Muscle of leg (tissue), 16 donors: ENCODE data around the gene LPIN3. TPM values are rescaled to one million over a fixed set of nuclear protein-coding genes. Genes with fewer than 3 reads are reported as not detected.
A peak's percentile ranks its signal among the peaks of the same experiment; 100 is the strongest.

Source experiments
- DNase-seq: peaks from one replicate; pipeline ENCODE4 v3.0.0; 2013
- H3K27ac ChIP-seq: one replicate; pipeline ENCODE4 v1.5.1; 2013; ENCODE audit warnings: mild to moderate bottlenecking, low read length, control low read depth
- H3K27me3 ChIP-seq: one replicate; pipeline ENCODE4 v1.6.1; 2013; ENCODE audit warnings: low read length; ENCODE audit not compliant: control insufficient read depth, insufficient read depth
- H3K36me3 ChIP-seq: one replicate; pipeline ENCODE4 v1.6.1; 2013; ENCODE audit warnings: low read length; ENCODE audit not compliant: control insufficient read depth, insufficient read depth
- H3K4me1 ChIP-seq: one replicate; pipeline ENCODE4 v1.6.1; 2013; ENCODE audit warnings: low read length; ENCODE audit not compliant: control insufficient read depth, insufficient read depth
- H3K4me3 ChIP-seq: one replicate; pipeline ENCODE4 v1.5.1; 2013; ENCODE audit warnings: low read length, control low read depth
- H3K9me3 ChIP-seq: replicated peaks from 2 replicates; pipeline ENCODE4 v1.6.1; 2013; ENCODE audit warnings: low read depth, low read length; ENCODE audit not compliant: control insufficient read depth
- WGBS: methylation state at CpG from one replicate; pipeline ENCODE4 v1.1.5; 2013; ENCODE audit warnings: missing lambda C conversion rate; ENCODE audit not compliant: insufficient coverage; 5-methylcytosine and 5-hydroxymethylcytosine counted together
- long read RNA-seq, 11 donors: transcript quantifications; one replicate each; lab custom pipeline, GENCODE V29; 2026
- polyA plus RNA-seq, 8 donors: library from polyadenylated mRNA; unstranded; fragments of 120-200 nt; gene quantifications; one replicate each; pipeline versions ENCODE4 v1.2.1 to v1.2.3, GENCODE V29; 2013; ENCODE audit warnings: inconsistent platforms in 1 of 8, low replicate concordance in 1 of 8; ENCODE audit not compliant: insufficient read length in 8 of 8, insufficient read depth in 1 of 8
- total RNA-seq: library from RNA; stranded (reverse); fragments of 120-200 nt; gene quantifications from one replicate; pipeline ENCODE4 v1.2.4, GENCODE V29; 2013

The LPIN3 gene
- 2.0 TPM for total RNA-seq
- polyA plus RNA-seq, result 1 to 10 TPM; 2.9 to 7.2 (median 3.7) TPM
- long read RNA-seq, donor 1, partial matches to known transcripts, result 6 of 6 reads
- long read RNA-seq, donor 1, other reads (novel, unspliced or antisense), result 0 of 6 reads
- long read RNA-seq, donor 2, result 0 reads
- long read RNA-seq, donor 3, result 0 reads
- long read RNA-seq, donor 4, result 0 reads
- long read RNA-seq, donor 5, partial matches to known transcripts, result 32 of 59 reads
- long read RNA-seq, donor 5, other reads (novel, unspliced or antisense), result 27 of 59 reads
- long read RNA-seq, donor 6, partial matches to known transcripts, result 0 of 5 reads
- long read RNA-seq, donor 6, other reads (novel, unspliced or antisense), result 5 of 5 reads
- long read RNA-seq, donor 7, partial matches to known transcripts, result 0 of 20 reads
- long read RNA-seq, donor 7, other reads (novel, unspliced or antisense), result 20 of 20 reads
- long read RNA-seq, donor 8, result 0 reads
- long read RNA-seq, donor 9, partial matches to known transcripts, result 5 of 5 reads
- long read RNA-seq, donor 9, other reads (novel, unspliced or antisense), result 0 of 5 reads
- long read RNA-seq, donor 10, result 0 reads
- long read RNA-seq, donor 11, result 0 reads

- DNase-seq, result peak; percentile 91
- H3K4me1 ChIP-seq, result peaks cover 21% of the 10 kb centered on the region
These were observed at the start of gene LPIN3 for GRCh38 chr20:41340327-41341055. TSS of gene LPIN3 (plus strand) at chr20:41340821. CDS start at chr20:41345804, 4,983 bp downstream.

GRCh38 chr20:41293269-41294037, 47.2 kb upstream of the LPIN3 start:
- no peaks in the 10 kb centered on the region for H3K9me3 ChIP-seq
- no CpG with 5 or more reads among the region's 2 CpGs for WGBS
- H3K4me1 ChIP-seq, result no peaks in the 10 kb centered on the region
- no peaks in the 10 kb centered on the region for H3K27me3 ChIP-seq
- H3K4me3 ChIP-seq, result no peak overlapping the region
- H3K27ac ChIP-seq, result no peak overlapping the region
- H3K36me3 ChIP-seq, result no peaks in the 10 kb centered on the region
- peak; percentile 32 for DNase-seq

More at GRCh38 chr20:41340327-41341055, at the start of gene LPIN3:
- Histone ChIP-seq H3K27ac (peak within 1 kb of the TSS; percentile 67), H3K9me3 (no peaks in the 10 kb centered on the region), H3K36me3 (no peaks in the 10 kb centered on the region), H3K27me3 (peaks cover 4% of the 10 kb centered on the region), H3K4me3 (peak within 1 kb of the TSS; percentile 34)
- 5% methylated on average over 22 of the region's 33 CpGs for WGBS

- Histone ChIP-seq H3K36me3 (no peaks in the 10 kb centered on the region), H3K27me3 (no peaks in the 10 kb centered on the region), H3K9me3 (no peaks in the 10 kb centered on the region), H3K4me1 (no peaks in the 10 kb centered on the region), H3K27ac (no peak overlapping the region), H3K4me3 (no peak overlapping the region)
- no peak for DNase-seq
- WGBS, result 40% methylated on average over 1 of the region's 3 CpGs
These were observed 40.7 kb upstream of the LPIN3 start for GRCh38 chr20:41299899-41300298.

- Histone ChIP-seq H3K27me3 (no peaks in the 10 kb centered on the region), H3K9me3 (no peaks in the 10 kb centered on the region), H3K27ac (no peak overlapping the region), H3K36me3 (no peaks in the 10 kb centered on the region), H3K4me3 (no peak overlapping the region), H3K4me1 (no peaks in the 10 kb centered on the region)
- WGBS, result 48% methylated on average over 2 of the region's 3 CpGs
- DNase-seq, result no peak
These were observed 40.2 kb upstream of the LPIN3 start for GRCh38 chr20:41300383-41300782.

- no peak overlapping the region for H3K4me3 ChIP-seq
- no peaks in the 10 kb centered on the region for H3K27me3 ChIP-seq
- H3K9me3 ChIP-seq, result no peaks in the 10 kb centered on the region
- no peaks in the 10 kb centered on the region for H3K4me1 ChIP-seq
- WGBS, result 73% methylated on average over 4 of the region's 4 CpGs
- no peak overlapping the region for H3K27ac ChIP-seq
- no peak for DNase-seq
- H3K36me3 ChIP-seq, result no peaks in the 10 kb centered on the region
These were observed 39.7 kb upstream of the LPIN3 start for GRCh38 chr20:41300886-41301285.

GRCh38 chr20:41304002-41304401, 36.6 kb upstream of the LPIN3 start:
- Histone ChIP-seq H3K36me3 (no peaks in the 10 kb centered on the region), H3K9me3 (no peaks in the 10 kb centered on the region), H3K27ac (no peak overlapping the region), H3K27me3 (no peaks in the 10 kb centered on the region), H3K4me3 (no peak overlapping the region), H3K4me1 (no peaks in the 10 kb centered on the region)
- WGBS, result no CpG with 5 or more reads among the region's 1 CpG
- no peak for DNase-seq

GRCh38 chr20:41304424-41305079, 36.1 kb upstream of the LPIN3 start:
- Histone ChIP-seq H3K27me3 (no peaks in the 10 kb centered on the region), H3K36me3 (no peaks in the 10 kb centered on the region), H3K27ac (no peak overlapping the region), H3K9me3 (no peaks in the 10 kb centered on the region), H3K4me1 (peaks cover 2% of the 10 kb centered on the region), H3K4me3 (no peak overlapping the region)
- no CpG with 5 or more reads among the region's 3 CpGs for WGBS
- no peak for DNase-seq

- no CpG with 5 or more reads among the region's 5 CpGs for WGBS
- H3K36me3 ChIP-seq, result no peaks in the 10 kb centered on the region
- DNase-seq, result no peak
- H3K27ac ChIP-seq, result no peak overlapping the region
- no peak overlapping the region for H3K4me3 ChIP-seq
- H3K4me1 ChIP-seq, result peaks cover 2% of the 10 kb centered on the region
- no peaks in the 10 kb centered on the region for H3K27me3 ChIP-seq
- no peaks in the 10 kb centered on the region for H3K9me3 ChIP-seq
These were observed 34.4 kb upstream of the LPIN3 start for GRCh38 chr20:41306061-41306727.

- no peak overlapping the region for H3K27ac ChIP-seq
- H3K36me3 ChIP-seq, result no peaks in the 10 kb centered on the region
- no CpG with 5 or more reads among the region's 1 CpG for WGBS
- H3K27me3 ChIP-seq, result no peaks in the 10 kb centered on the region
- no peak overlapping the region for H3K4me3 ChIP-seq
- no peak for DNase-seq
- no peaks in the 10 kb centered on the region for H3K9me3 ChIP-seq
- H3K4me1 ChIP-seq, result peaks cover 2% of the 10 kb centered on the region
These were observed 33.6 kb upstream of the LPIN3 start for GRCh38 chr20:41307021-41307420.
